H1 (cell line): ENCODE measurements around the gene CHMP4B. TPM values are rescaled to one million over a fixed set of nuclear protein-coding genes. Genes with fewer than 3 reads are reported as not detected.

Experiments used
- CHD2 ChIP-seq: IDR thresholded peaks from 2 replicates; pipeline ENCODE4 v1.6.1; 2012; ENCODE audit warnings: low read length, improper control_type of control experiment
- E2F6 ChIP-seq: IDR thresholded peaks from 2 replicates; pipeline ENCODE4 v1.6.1; 2012; ENCODE audit warnings: inconsistent platforms
- PHF8 ChIP-seq: fragments of 200-600 bp; sonication (generic); conservative IDR thresholded peaks from 2 replicates; pipeline ENCODE4 v1.7.1; 2012; ENCODE audit warnings: low read depth, mild to moderate bottlenecking, inconsistent platforms, low read length, moderate library complexity
- SIN3A ChIP-seq, 2 experiments: IDR thresholded peaks in 1 of 2; conservative IDR thresholded peaks in 1 of 2; 2 replicates each; pipeline ENCODE4 v1.6.1; 2011 to 2012; ENCODE audit warnings: low read length in 2 of 2, improper control_type of control experiment in 1 of 2, low read depth in 1 of 2, mild to moderate bottlenecking in 1 of 2
- polyA plus RNA-seq, 7 experiments: library from polyadenylated mRNA; depleted of rRNA in 3 of 7; stranded (reverse) in 5 of 7; unstranded in 2 of 7; fragments of >200 nt in 5 of 7; fragments of 200-250 nt in 2 of 7; gene quantifications; 1 replicate in 5 of 7; 2 replicates in 1 of 7; 4 replicates in 1 of 7; pipeline versions ENCODE4 v1.2.1 to v1.2.3, GENCODE V29; 2011 to 2013; ENCODE audit warnings: missing spikeins in 2 of 7, mixed read lengths in 2 of 7
- total RNA-seq: library from RNA; stranded (reverse); fragmentation: NEBNext Ultra II Directional; extraction: Animal tissue kit (Norgen Biotek cat#: 25700); gene quantifications from 2 replicates; pipeline ENCODE4 v1.2.1, GENCODE V29; 2021

The CHMP4B gene
- total and polyA plus RNA-seq, 2 of the 8 experiments (the other 6 are each of a cell fraction or from before 2014, with no cell fraction given): 38.6 to 66.3 TPM

GRCh38 chr20:33787253-33787891 is 23.8 kb upstream of the CHMP4B start (continued):
- no peak for TF ChIP-seq E2F6
- no peak for TF ChIP-seq SIN3A (conservative IDR thresholded peaks at IDR 0.05 in 1 of 2, IDR thresholded peaks at IDR 0.05 in 1 of 2; ENCODE audit: low read depth in 1 of 2, low read length in 2 of 2)
- TF ChIP-seq PHF8: no peak
- no peak for TF ChIP-seq CHD2
